Anterior cingulate cortex (tissue), 58 donors: ENCODE data around the gene SDR39U1.

Experiments used
- DNase-seq, 58 donors: peaks; one replicate each; lab custom pipeline; 2025; lab: John Stamatoyannopoulos, UW

The SDR39U1 gene

DNA sequence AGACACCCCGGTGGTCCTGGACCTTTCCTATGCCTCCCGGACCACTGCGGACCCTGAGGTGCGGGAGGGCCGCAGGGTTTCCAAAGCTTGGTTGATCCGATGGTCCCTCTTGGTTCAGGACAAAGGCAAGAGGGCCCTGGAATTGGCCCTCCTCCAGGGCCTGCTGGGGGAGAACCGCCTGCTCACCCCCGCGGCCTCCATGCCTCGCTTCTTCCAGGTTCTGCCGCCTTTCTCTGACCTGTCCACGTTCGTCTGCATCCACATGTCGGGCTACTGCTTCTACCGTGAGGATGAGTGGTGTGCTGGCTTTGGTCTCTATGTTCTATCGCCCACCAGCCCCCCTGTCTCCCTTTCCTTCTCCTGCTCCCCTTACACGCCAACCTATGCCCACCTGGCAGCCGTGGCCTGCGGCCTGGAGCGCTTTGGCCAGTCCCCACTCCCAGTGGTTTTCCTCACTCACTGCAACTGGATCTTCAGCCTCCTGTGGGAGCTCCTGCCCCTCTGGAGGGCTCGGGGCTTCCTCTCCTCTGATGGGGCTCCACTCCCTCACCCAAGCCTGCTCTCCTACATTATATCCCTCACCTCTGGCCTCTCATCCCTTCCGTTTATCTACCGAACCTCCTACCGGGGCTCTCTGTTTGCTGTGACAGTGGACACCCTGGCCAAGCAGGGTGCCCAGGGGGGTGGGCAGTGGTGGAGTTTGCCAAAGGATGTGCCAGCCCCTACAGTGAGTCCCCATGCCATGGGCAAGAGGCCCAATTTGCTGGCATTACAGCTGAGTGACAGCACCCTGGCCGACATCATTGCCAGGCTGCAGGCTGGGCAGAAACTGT lies 26.9 kb downstream of the SDR39U1 start:
- no peak for DNase-seq

DNA sequence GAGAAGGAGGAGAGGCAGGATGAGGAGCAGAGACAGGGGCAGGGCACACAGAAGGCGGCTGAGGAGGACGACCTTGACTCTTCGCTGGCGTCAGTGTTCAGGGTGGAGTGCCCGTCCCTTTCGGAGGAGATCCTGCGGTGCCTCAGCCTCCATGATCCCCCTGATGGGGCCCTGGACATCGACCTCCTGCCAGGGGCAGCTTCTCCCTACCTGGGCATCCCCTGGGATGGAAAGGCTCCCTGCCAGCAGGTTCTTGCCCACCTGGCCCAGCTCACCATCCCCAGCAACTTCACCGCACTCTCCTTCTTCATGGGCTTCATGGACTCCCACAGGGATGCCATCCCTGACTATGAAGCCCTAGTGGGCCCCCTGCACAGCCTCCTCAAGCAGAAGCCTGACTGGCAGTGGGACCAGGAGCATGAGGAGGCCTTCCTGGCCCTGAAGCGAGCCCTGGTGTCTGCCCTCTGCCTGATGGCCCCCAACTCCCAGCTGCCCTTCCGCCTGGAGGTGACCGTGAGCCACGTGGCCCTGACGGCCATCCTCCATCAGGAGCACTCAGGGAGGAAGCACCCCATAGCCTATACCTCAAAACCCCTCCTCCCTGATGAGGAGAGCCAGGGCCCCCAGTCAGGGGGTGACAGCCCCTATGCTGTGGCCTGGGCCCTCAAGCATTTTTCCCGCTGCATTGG lies 27.7 kb downstream of the SDR39U1 start:
- DNase-seq = no peak

DNA sequence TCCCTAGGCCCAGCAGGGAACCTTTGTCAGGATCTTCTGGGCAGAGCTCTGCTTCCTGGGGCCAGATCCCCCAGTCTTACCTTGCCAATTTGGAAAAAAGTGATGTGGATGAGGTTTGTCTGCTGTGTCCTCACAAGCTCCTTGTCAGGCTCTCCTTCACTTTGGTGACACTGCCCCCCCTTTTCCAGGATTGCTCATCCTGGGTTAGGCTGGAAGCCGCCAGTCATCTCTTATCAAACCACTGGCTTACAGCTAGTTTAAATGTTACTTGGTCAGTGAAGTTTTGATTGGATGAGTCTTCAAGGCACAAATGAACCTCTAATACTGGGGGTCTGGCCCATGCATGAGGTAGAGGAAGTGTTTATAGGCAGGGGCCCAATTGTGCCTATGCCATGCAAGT lies 28.5 kb downstream of the SDR39U1 start:
- no peak for DNase-seq

DNA sequence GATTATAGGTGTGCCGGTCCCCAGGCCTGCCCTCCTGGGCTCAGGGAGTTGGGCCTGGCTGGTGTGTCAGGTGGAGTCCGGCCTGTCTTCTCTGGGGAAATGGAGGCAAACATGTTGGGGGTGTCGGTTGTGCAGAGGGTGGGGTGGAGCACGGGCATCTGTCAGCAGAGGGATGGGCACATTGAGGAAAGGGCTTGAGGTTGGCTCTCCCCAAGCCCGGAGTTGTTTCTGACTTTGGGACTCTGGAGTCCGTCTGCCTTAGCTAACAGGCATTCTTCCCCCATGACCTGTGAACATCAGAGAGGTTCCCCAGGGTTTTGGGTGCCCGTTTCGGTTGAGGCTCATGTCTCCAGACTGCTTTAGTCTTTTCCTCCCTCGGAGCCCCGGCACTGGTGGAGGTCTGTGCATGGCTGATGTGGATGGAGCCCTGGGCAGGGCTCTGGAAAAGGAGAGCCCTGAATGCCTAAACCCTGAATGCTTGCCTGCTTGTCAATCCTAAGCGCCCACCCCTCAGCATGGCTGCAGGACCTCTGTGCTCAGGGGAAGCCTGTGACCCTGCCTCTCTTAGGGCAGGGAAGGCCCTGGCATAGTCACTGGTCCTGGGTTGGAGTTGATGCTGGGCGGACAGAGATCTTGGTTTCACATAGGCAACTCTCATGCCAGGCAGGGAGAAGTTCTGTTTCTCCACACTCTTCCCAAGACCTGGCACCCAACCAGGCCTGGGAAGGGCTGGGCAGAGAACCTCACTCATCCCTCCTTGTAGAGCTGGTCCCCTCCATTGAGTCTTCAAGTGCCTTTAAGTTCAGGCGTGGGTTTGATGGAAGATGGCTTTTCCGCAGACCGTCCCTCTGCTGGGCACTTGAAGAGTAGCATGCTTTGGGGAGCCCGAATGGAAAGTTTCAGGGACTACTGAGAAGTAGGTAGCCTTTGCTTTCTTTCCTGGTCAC lies 30.9 kb downstream of the SDR39U1 start:
- peak in 3 of 58 donors; percentile 5 to 33 (median 8) for DNase-seq

DNA sequence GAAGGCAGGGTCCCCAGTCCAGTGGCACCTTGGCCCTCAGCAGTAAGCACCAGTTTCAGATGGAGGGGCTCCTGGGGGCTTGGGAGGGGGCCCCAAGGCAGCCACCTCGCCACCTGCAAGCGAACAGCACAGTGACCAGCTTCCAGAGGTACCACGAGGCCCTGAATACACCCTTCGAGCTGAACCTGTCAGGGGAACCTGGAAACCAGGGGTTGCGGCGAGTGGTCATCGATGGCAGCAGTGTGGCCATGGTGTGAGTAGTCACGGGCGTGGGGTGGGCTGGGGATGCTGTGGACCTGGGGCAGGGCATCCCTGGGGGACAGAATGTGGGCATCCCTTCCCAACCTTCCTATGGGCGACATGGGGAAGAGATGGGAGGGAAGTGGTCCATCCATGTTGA lies 32.6 kb downstream of the SDR39U1 start:
- DNase-seq = no peak

DNA sequence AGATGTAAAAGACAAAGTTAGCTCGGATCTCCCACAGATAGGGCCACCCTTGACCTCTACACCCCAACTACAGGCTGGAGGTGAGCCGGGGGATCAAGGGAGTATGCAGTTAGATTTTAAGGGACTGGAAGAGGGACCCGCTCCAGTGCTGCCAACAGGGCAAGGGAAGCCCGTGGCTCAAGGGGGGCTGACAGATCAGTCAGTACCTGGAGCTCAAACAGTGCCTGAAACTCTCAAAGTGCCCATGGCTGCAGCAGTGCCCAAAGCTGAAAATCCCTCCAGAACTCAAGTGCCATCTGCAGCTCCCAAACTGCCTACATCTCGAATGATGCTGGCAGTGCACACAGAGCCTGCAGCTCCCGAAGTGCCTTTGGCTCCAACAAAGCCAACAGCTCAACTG lies 33.4 kb downstream of the SDR39U1 start:
- no peak for DNase-seq

DNA sequence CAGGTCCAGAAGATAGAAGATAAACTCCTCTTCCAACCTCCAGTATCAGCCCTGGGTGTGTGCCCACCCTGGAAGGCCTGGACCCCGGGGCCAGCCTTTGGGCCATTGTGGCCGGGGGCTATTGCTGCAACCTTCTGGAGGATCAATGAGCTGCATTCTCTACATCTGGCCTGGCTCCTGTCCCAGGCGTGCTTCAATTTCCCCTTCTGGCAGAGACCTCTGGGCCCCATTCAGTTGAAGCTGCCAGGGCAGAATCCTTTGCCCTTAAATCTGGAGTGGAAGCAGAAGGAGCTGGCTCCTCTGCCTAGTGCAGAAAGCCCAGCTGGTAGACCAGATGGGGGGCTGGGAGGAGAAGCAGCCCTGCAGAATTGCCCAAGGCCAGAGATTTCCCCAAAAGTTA lies 33.8 kb downstream of the SDR39U1 start:
- peak in 2 of 58 donors; percentile 14 to 32 for DNase-seq

DNA sequence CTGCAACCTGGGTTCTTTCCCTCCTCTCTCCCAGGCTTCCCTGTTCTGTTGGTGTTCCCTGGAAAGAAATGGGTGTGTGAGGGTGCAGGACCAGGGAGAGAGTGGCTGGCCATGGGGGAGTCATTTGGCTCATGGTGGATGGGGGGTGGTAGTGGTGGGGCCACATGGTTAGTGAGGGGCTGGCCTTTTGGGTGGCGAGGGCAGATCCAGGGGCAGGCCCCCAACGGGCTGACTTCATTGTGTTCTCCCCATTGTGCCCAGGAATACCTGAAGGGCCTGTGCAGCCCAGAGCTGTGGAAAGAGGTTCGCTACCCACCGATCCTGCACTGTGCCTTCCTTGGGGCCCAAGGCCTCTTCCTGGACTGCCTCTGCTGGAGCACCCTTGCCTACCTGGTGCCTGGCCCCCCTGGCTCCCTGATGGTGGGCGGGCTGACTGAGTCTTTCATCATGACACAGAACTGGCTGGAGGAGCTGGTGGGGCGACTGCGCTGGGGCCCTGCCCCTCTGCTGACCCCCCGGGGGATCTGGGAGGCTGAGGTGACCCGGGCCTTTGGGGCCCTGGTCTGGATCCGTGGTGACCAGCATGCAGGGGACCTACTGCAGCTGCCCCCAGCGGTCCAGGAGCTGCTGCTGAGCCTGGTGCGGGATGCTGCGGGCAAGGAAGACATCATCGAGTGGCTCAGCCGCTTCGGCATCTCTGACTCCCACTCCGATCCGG lies 34.8 kb downstream of the SDR39U1 start:
- no peak for DNase-seq

DNA sequence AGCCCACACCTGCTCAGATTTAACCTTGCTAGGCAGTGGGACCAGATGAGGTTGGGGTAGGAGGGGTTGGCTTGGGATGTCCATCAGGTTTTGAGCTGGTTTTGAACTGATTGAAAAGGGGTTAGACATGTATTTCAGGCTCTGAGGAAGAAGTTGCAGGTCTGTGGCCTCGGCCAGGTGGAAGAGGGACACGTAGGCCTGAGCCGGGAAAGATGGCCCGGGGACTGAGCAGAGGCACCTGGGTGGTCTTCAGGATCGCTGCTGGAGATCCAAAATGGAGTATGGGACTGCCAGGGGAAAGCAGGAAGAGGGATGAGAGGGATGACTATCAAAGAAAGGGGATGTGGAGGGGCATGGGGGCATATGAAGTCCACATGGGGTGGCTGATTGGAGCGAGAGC lies 36.2 kb downstream of the SDR39U1 start:
- DNase-seq = no peak

DNA sequence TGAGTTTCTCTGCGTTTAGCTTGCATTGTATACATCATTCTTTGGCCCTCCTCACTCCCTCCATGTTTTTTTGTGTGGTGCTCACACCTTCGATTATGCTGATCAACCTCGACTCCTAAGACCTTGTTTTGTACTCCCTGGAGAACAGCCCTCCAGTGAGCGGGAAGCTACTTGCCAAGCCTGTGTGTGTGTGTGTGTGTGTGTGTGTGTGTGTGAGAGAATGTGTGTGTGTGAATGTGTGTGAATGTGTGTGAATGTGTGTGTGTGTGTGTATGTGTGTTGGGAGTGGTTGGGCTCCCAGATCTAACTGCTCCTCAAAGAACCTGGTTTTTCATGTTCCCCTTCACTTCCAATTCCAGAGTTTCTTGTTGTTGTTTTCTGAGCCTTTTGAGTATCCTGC lies 37.8 kb downstream of the SDR39U1 start:
- DNase-seq = no peak

DNA sequence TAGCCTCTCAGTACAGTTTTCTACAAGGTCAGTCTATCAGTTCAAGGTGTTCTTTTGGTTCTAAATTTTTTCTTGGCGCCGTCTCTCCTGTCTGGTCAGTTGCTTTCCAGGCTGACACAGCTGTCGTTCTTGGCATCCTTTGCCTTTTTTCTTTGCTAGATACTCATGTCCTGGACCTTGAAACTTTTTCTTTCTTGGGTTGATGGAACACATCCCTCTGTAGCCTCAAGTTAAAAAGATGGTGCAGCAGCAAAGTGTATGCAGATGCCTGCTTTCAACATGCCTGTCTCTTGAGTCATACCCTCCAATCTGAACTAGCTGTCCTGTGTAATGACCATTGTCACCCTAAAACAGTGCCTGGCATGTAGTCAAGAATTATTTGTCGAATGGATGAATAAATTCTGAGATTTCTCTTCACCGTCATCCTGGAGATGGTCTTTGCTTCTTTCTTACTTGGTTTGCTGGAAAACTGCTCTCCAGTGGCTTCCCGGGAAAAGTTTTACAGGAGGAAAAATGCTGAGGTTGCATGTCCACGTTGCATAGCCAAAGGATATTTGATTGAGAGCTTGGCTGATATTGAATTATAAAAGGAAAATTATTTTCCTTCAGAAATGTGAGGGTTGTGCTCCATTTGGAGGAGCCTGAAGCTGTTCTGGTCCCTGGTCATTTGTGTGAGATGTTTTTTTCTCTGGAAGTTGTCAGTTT lies 39.1 kb downstream of the SDR39U1 start:
- no peak for DNase-seq

DNA sequence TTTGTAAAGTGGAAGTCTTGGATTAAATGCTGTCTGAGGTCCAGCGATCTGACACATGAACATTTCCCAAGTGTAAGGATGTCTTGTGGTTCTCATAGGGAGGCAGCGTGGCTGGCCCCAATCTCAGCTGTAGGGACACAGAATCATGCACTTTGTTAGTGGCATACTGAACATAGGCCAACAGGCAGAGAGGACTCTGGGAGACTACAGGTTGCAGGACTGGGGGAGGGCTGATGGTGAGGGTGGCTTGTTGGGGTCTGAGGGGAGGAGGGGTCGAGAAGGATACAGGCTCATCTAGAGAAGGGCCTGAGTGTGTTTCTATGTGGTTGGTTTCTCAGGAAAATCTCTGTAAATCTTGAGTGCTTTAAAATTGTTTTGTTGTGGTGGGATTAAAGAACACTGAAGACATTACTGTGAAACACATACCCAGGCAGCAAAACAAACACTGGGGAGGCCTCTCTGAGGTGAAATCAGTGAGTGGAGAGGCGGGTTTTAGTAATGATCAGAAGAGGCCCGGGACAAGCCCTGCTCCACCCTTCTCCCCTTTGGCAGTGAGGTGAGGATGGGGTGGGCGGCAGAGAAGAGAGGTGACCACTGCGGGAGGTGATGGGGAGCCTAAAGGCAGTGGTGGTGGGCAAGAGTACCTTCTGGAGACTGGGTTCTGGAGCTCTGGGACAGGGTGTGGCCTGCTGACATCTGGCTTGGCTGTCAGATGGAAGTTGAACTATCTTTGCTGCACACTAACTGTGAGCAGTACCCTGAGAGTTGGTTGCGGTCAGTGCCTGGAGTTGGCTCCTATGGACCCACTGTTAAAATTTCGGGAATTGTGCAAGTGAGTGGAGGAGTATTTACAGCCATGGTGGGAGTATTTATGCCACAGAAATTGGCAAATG lies 40.5 kb downstream of the SDR39U1 start:
- DNase-seq = no peak

DNA sequence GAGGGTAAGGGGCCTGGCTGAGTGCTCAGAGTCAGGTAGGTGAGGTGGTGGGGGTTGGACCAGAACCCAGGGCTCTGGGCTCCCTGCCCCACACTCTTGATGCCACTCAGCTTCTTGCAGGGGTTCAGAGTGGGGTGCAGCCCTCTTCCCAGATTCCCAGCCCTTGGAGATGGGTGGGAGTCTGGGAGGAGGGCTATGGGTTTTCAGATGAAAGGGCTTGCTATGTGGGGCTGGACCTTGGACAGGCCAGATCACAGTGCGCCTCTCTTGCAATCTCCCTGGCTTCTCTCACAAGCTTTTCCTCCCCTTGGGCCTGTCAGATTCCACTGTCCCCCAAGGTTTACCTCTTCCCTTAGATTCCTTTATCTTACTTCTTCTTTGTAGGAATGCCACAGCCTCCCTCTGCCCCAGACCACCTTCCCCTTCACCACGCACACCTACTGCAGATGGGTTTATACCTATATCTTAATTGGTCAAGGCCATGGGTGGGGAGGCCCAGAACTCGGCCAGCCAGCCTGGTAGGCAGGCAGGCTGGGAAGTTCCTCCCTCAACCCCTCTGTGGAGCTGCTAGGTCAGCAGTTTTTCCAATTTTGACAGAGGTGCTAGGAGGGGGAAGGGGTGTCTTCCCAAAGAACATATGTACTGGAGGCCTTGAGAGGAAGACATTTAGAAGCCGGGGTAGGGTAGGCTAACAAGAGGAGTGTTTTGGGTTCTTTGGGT lies 42.4 kb downstream of the SDR39U1 start:
- DNase-seq = peak in 1 of 58 donors; percentile 13

DNA sequence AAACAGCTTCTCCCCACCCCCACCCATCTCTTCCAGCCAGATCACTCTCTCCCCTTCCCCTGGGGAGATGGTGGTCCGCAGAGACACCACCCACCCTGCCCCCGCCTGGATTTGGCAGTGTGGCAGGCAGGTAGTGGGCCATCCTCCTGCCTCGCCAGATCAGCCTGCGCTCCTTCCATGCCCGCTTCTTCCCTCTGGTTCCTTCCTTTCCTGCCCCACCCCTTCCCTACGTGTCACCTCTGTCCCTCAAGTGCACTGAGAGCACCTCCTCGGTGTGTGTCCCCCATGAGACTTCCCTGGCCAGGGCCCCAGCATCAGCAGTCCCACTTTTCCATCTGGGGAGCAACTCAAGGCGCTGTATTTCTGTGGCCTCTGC lies 43.1 kb downstream of the SDR39U1 start:
- peak in 2 of 58 donors; percentile 4 to 8 for DNase-seq

DNA sequence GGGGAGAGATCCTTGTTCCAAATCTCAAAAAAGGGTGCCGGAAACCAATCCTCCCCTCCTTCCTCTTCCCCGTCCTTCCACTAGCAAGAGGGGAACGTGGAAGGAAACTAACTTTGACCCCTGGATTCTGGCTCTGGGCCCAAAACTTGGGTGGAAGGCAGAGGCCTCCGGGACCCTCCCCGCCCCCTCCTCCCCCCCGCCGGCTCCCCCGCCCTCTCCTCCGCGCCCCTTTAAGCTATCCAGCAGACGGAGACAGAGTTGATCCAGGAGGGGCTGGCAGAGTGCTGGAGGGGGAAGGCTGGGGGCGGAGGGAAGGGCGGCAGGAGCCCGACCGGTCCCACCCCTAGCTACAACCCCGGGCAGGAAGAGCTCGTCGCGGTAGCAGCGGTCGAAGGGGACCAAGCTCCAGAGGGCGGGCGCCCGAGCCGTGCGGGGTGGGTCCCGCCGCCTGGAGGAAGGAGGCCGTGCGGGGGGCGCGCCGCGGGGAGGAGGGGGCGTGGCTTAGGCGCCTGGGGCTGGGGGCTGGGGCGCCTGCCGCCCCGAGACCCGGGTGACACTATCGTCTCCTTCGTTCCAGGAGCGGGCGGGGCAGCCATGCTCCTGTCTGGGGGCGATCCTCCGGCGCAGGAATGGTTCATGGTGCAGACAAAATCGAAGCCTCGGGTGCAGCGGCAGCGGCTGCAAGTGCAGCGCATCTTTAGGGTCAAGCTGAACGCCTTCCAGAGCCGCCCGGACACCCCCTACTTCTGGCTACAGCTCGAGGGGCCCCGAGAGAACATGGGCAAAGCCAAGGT lies 43.7 kb downstream of the SDR39U1 start, which contains the start of gene NYNRIN:
NYNRIN (plus strand) TSS at position 351 of the 794 bp plus-strand sequence; CDS start at position 595, 244 bp downstream.
- DNase-seq = peak in 16 of 58 donors; percentile 5 to 59 (median 18)

DNA sequence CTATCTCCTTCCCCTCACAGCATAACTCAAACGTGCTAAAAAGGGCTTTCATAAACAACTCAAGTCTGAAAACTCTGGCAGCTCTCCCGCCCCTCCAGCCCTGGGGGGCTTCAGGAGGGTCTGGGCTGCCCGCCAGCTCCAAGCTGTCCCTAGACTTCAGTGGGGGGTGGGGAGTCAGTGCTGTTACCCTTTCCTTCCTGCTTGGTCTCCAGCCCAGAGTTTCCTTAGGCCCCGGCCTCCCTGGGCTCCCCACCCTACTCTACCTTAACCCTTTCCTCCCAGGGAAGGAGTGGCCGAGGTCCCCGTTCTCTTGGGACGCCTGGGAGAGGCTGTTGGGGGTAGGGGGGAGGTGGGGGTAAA lies 44.3 kb downstream of the SDR39U1 start:
- no peak for DNase-seq
